H9 (cell line): ENCODE measurements around the gene FRMPD1. TPM values are rescaled to one million over a fixed set of nuclear protein-coding genes. Genes with fewer than 3 reads are reported as not detected.

Experiments
- DNase-seq: peaks from one replicate; pipeline ENCODE4 v3.0.0-alpha.2; 2017
- H2AFZ ChIP-seq: one replicate; pipeline ENCODE4 v1.6.1; 2013; ENCODE audit warnings: mild to moderate bottlenecking, low read length, control low read depth, moderate library complexity
- H2AK5ac ChIP-seq: 2 replicates; pipeline ENCODE4 v1.6.1; 2013; ENCODE audit warnings: low read length, control low read depth, mixed read lengths; ENCODE audit not compliant: insufficient read length
- H2BK120ac ChIP-seq: one replicate; pipeline ENCODE4 v1.6.1; 2013; ENCODE audit warnings: low read depth, mild to moderate bottlenecking, low read length, control low read depth, inconsistent platforms; ENCODE audit not compliant: poor library complexity, severe bottlenecking
- H2BK12ac ChIP-seq: 2 replicates; pipeline ENCODE4 v1.6.1; 2013; ENCODE audit warnings: low read length, control low read depth, mixed read lengths, low read depth; ENCODE audit not compliant: insufficient read length
- H2BK15ac ChIP-seq: 2 replicates; pipeline ENCODE4 v1.6.1; 2013; ENCODE audit warnings: low read depth, low read length, control low read depth
- H2BK20ac ChIP-seq: one replicate; pipeline ENCODE4 v1.6.1; 2013; ENCODE audit warnings: low read depth, mild to moderate bottlenecking, low read length, control low read depth, inconsistent platforms; ENCODE audit not compliant: poor library complexity, severe bottlenecking
- H2BK5ac ChIP-seq: 2 replicates; pipeline ENCODE4 v1.6.1; 2013; ENCODE audit warnings: low read length, control low read depth, mixed read lengths; ENCODE audit not compliant: insufficient read length
- H3K14ac ChIP-seq: 2 replicates; pipeline ENCODE4 v1.6.1; 2013; ENCODE audit warnings: low read length, control low read depth; ENCODE audit not compliant: insufficient read depth
- H3K18ac ChIP-seq: 2 replicates; pipeline ENCODE4 v1.6.1; 2013; ENCODE audit warnings: low read depth, mild to moderate bottlenecking, mixed read lengths, low read length, control low read depth; ENCODE audit not compliant: insufficient read length
- H3K23ac ChIP-seq: 2 replicates; pipeline ENCODE4 v1.6.1; 2013; ENCODE audit warnings: low read length, control low read depth, mixed read lengths, low read depth; ENCODE audit not compliant: insufficient read length
- H3K23me2 ChIP-seq: 2 replicates; pipeline ENCODE4 v1.6.1; 2013; ENCODE audit warnings: low read depth, mild to moderate bottlenecking, mixed read lengths, low read length, control low read depth; ENCODE audit not compliant: insufficient read length, poor library complexity, severe bottlenecking
- H3K27ac ChIP-seq: 2 replicates; pipeline ENCODE4 v1.5.1; 2013; ENCODE audit warnings: low read length, control low read depth, mixed read lengths, low read depth; ENCODE audit not compliant: insufficient read length
- H3K27me3 ChIP-seq: 2 replicates; pipeline ENCODE4 v1.6.1; 2013; ENCODE audit warnings: low read length, control low read depth, inconsistent platforms; ENCODE audit not compliant: insufficient read depth
- H3K4ac ChIP-seq: 2 replicates; pipeline ENCODE4 v1.6.1; 2013; ENCODE audit warnings: low read depth, mild to moderate bottlenecking, control low read depth, inconsistent platforms, low read length, moderate library complexity
- H3K4me1 ChIP-seq: 2 replicates; pipeline ENCODE4 v1.6.1; 2013; ENCODE audit warnings: low read length, control low read depth, inconsistent platforms; ENCODE audit not compliant: insufficient read depth
- H3K4me2 ChIP-seq: 2 replicates; pipeline ENCODE4 v1.6.1; 2013; ENCODE audit warnings: low read length, control low read depth, mixed read lengths; ENCODE audit not compliant: insufficient read length, insufficient read depth
- H3K56ac ChIP-seq: 2 replicates; pipeline ENCODE4 v1.6.1; 2013; ENCODE audit warnings: low read depth, mild to moderate bottlenecking, mixed read lengths, low read length, control low read depth; ENCODE audit not compliant: insufficient read length
- H3K79me1 ChIP-seq: 2 replicates; pipeline ENCODE4 v1.6.1; 2013; ENCODE audit warnings: low read depth, mild to moderate bottlenecking, moderate library complexity, low read length, control low read depth, inconsistent platforms; ENCODE audit not compliant: insufficient read depth, poor library complexity, severe bottlenecking
- H3K79me2 ChIP-seq: 2 replicates; pipeline ENCODE4 v1.6.1; 2013; ENCODE audit warnings: low read length, control low read depth, inconsistent platforms; ENCODE audit not compliant: insufficient read depth
- H3K9ac ChIP-seq: 2 replicates; pipeline ENCODE4 v1.6.1; 2013; ENCODE audit warnings: low read length, control low read depth, mixed read lengths; ENCODE audit not compliant: insufficient read length; ENCODE audit errors: extremely low read depth
- H3K9me3 ChIP-seq: one replicate; pipeline ENCODE4 v1.6.1; 2013; ENCODE audit warnings: low read depth, low read length, inconsistent platforms; ENCODE audit not compliant: control insufficient read depth
- H3T11ph ChIP-seq: one replicate; pipeline ENCODE4 v1.6.1; 2013; ENCODE audit warnings: mild to moderate bottlenecking, low read length, control low read depth, inconsistent platforms
- H4K20me1 ChIP-seq: one replicate; pipeline ENCODE4 v1.6.1; 2013; ENCODE audit not compliant: control insufficient read depth, insufficient read length, insufficient read depth
- H4K5ac ChIP-seq: 2 replicates; pipeline ENCODE4 v1.6.1; 2013; ENCODE audit warnings: low read depth, mild to moderate bottlenecking, mixed read lengths, low read length, control low read depth; ENCODE audit not compliant: insufficient read length
- H4K8ac ChIP-seq: replicated peaks from 2 replicates; pipeline ENCODE4 v1.6.1; 2013; ENCODE audit warnings: low read length, control low read depth, mixed read lengths, low read depth; ENCODE audit not compliant: insufficient read length
- H4K91ac ChIP-seq: 2 replicates; pipeline ENCODE4 v1.6.1; 2013; ENCODE audit warnings: low read depth, mild to moderate bottlenecking, moderate library complexity, mixed read lengths, low read length, control low read depth; ENCODE audit not compliant: insufficient read length
- H3K27ac Mint-ChIP-seq, 3 experiments: 2 replicates in 2 of 3; 3 replicates in 1 of 3; pipeline ENCODE4 v1.8.0; 2020 to 2021; ENCODE audit warnings: mixed read lengths in 3 of 3, mild to moderate bottlenecking in 1 of 3, moderate library complexity in 1 of 3
- H3K27me3 Mint-ChIP-seq: 2 replicates; pipeline ENCODE4 v1.8.0; 2021; ENCODE audit warnings: low read depth, mild to moderate bottlenecking, moderate library complexity, mixed read lengths
- H3K36me3 Mint-ChIP-seq, 3 experiments: 2 replicates in 2 of 3; 3 replicates in 1 of 3; pipeline ENCODE4 v1.8.0; 2020 to 2021; ENCODE audit warnings: low read depth in 3 of 3, mixed read lengths in 3 of 3; ENCODE audit not compliant: insufficient read depth in 1 of 3
- H3K4me1 Mint-ChIP-seq, 2 experiments: 2 replicates each; pipeline ENCODE4 v1.8.0; 2020; ENCODE audit warnings: mixed read lengths in 2 of 2
- H3K4me3 Mint-ChIP-seq, 2 experiments: 2 replicates in 1 of 2; 3 replicates in 1 of 2; pipeline ENCODE4 v1.8.0; 2020 to 2021; ENCODE audit warnings: mild to moderate bottlenecking in 2 of 2, mixed read lengths in 2 of 2, moderate library complexity in 1 of 2
- H3K9me3 Mint-ChIP-seq, 2 experiments: 2 replicates in 1 of 2; 3 replicates in 1 of 2; pipeline ENCODE4 v1.8.0; 2020; ENCODE audit warnings: mild to moderate bottlenecking in 2 of 2, mixed read lengths in 2 of 2, moderate library complexity in 1 of 2
- CTCF ChIP-seq: fragments of 200-600 bp; sonication (generic); conservative IDR thresholded peaks from 3 replicates; pipeline ENCODE4 v1.8.0; 2021; ENCODE audit warnings: antibody characterized with exemption, mild to moderate bottlenecking
- WGBS: extraction: QIAGEN DNeasy Blood & Tissue Kit; methylation state at CpG from one replicate; pipeline ENCODE4 v1.1.7; 2013; ENCODE audit warnings: missing lambda C conversion rate, low lambda C conversion rate, mixed read lengths; ENCODE audit not compliant: insufficient read length; ENCODE audit errors: extremely low coverage; 5-methylcytosine and 5-hydroxymethylcytosine counted together
- total RNA-seq: library from RNA; stranded (reverse); gene quantifications from 2 replicates; pipeline ENCODE4 v1.2.1, GENCODE V29; 2021

FRMPD1 gene
- total RNA-seq, 1 experiment from 2014 or later, result 0.04 TPM

- Mint-ChIP-seq H3K27me3 (peaks cover 34% of the 10 kb centered on the region), H3K4me3 (no peak overlapping the region), H3K9me3 (no peaks in the 10 kb centered on the region), H3K4me1 (no peaks in the 10 kb centered on the region), H3K27ac (no peak overlapping the region), H3K36me3 (no peaks in the 10 kb centered on the region)
- no peak overlapping the region for H2BK20ac ChIP-seq
- WGBS, result no CpG with 5 or more reads among the region's 5 CpGs
- peaks cover 3% of the 10 kb centered on the region; the same call in 1 of the 2 replicates for H3K27me3 ChIP-seq
- no peak overlapping the region for H3K18ac ChIP-seq
- no peak overlapping the region for H3K4ac ChIP-seq
- no peaks in the 10 kb centered on the region for H3K4me1 ChIP-seq
- no peak overlapping the region for H3K9ac ChIP-seq
- H4K5ac ChIP-seq, result no peak overlapping the region
- H3K23me2 ChIP-seq, result no peaks in the 10 kb centered on the region
- no peak overlapping the region for H4K8ac ChIP-seq
- TF ChIP-seq CTCF, result no peak
- H4K91ac ChIP-seq, result no peak overlapping the region
- no peak overlapping the region for H2BK5ac ChIP-seq
- no peaks in the 10 kb centered on the region for H3K79me2 ChIP-seq
- H3T11ph ChIP-seq, result no peak overlapping the region
- H4K20me1 ChIP-seq, result no peaks in the 10 kb centered on the region
- no peak overlapping the region for H3K27ac ChIP-seq
- no peak overlapping the region for H3K4me2 ChIP-seq
- no peak overlapping the region for H3K23ac ChIP-seq
- H2BK12ac ChIP-seq, result no peak overlapping the region
- H2AFZ ChIP-seq, result peak overlapping the region; percentile 29
- H3K56ac ChIP-seq, result no peak overlapping the region
- DNase-seq, result no peak
- H3K9me3 ChIP-seq, result no peaks in the 10 kb centered on the region
- H3K14ac ChIP-seq, result no peak overlapping the region; the same call in 1 of the 2 replicates
- H2BK120ac ChIP-seq, result no peak overlapping the region
- no peaks in the 10 kb centered on the region for H3K79me1 ChIP-seq
- no peak overlapping the region for H2BK15ac ChIP-seq
- no peak overlapping the region for H2AK5ac ChIP-seq
These were observed 47.9 kb upstream of the FRMPD1 start for GRCh38 chr9:37602817-37603216.
